Measurements from ENCODE around the gene PLS1. TPM values are rescaled to one million over a fixed set of nuclear protein-coding genes. Genes with fewer than 3 reads are reported as not detected.

The PLS1 gene
- total RNA-seq, 1 experiment from 2014 or later = 3.4 TPM

- no peak for DNase-seq
- 0 out of 2 replicates have a peak, but pooled peaks cover 4% of the 10 kb centered on the region for H3K4me1 ChIP-seq (ENCODE audit: low read length)
- no peak overlapping the region for H3K27ac ChIP-seq (ENCODE audit: low read length)
- no peaks in the 10 kb centered on the region for H3K9me3 ChIP-seq (ENCODE audit: low read length)
- no peaks in the 10 kb centered on the region for H3K27me3 ChIP-seq (ENCODE audit: low read length)
- H3K4me2 ChIP-seq (ENCODE audit: low read depth, low read length, poor library complexity, severe bottlenecking) = peak overlapping the region; percentile 65
- H3K4me3 ChIP-seq (ENCODE audit: low read length) = peak overlapping the region; percentile 44; the same call in 1 of the 2 replicates
- no peaks in the 10 kb centered on the region for H3K79me2 ChIP-seq (ENCODE audit: low read length)
- H3K9me2 ChIP-seq (replicated peaks; ENCODE audit: insufficient read depth, low read length) = no peaks in the 10 kb centered on the region
- H2AFZ ChIP-seq (ENCODE audit: low read length) = no peak overlapping the region
- H3K9ac ChIP-seq (ENCODE audit: low read length) = peak overlapping the region; percentile 39; the same call in 1 of the 2 replicates
- no peaks in the 10 kb centered on the region for H4K20me1 ChIP-seq (ENCODE audit: insufficient read depth, low read depth, low read length)
- H3K36me3 ChIP-seq (ENCODE audit: insufficient read depth, low read length) = no peaks in the 10 kb centered on the region
Measured at GRCh38 chr3:142723665-142723967, 127.4 kb downstream of the PLS1 start.

GRCh38 chr3:142723968-142724681 lies 127.9 kb downstream of the PLS1 start, which contains the start of gene TRPC1:
Gene TRPC1, plus strand, starts transcription at chr3:142724034. Its CDS starts 526 bp downstream, at chr3:142724560.
- no peaks in the 10 kb centered on the region for H3K36me3 ChIP-seq (ENCODE audit: insufficient read depth, low read length)
- H3K4me3 ChIP-seq (ENCODE audit: low read length) = peak within 1 kb of the TSS; percentile 66
- peak within 1 kb of the TSS; percentile 65 for H3K4me2 ChIP-seq (ENCODE audit: low read depth, low read length, poor library complexity, severe bottlenecking)
- no peaks in the 10 kb centered on the region for H3K27me3 ChIP-seq (ENCODE audit: low read length)
- DNase-seq = peak; percentile 83
- H3K4me1 ChIP-seq (ENCODE audit: low read length) = 0 out of 2 replicates have a peak, but pooled peaks cover 4% of the 10 kb centered on the region
- no peaks in the 10 kb centered on the region for H4K20me1 ChIP-seq (ENCODE audit: insufficient read depth, low read depth, low read length)
- H3K9me3 ChIP-seq (ENCODE audit: low read length) = no peaks in the 10 kb centered on the region
- no peaks in the 10 kb centered on the region for H3K79me2 ChIP-seq (ENCODE audit: low read length)
- H2AFZ ChIP-seq (ENCODE audit: low read length) = peak within 1 kb of the TSS; percentile 81; the same call in 1 of the 2 replicates
- H3K27ac ChIP-seq (ENCODE audit: low read length) = no peak within 1 kb of the TSS
- H3K9me2 ChIP-seq (replicated peaks; ENCODE audit: insufficient read depth, low read length) = no peaks in the 10 kb centered on the region
- H3K9ac ChIP-seq (ENCODE audit: low read length) = peak within 1 kb of the TSS; percentile 70

- no peak overlapping the region for H3K27ac ChIP-seq (ENCODE audit: low read length)
- no peak for DNase-seq
- no peaks in the 10 kb centered on the region for H3K27me3 ChIP-seq (ENCODE audit: low read length)
- H3K36me3 ChIP-seq (ENCODE audit: insufficient read depth, low read length) = no peaks in the 10 kb centered on the region
- H3K4me3 ChIP-seq (ENCODE audit: low read length) = peak overlapping the region; percentile 66
- peak overlapping the region; percentile 70; the same call in 1 of the 2 replicates for H3K9ac ChIP-seq (ENCODE audit: low read length)
- H3K9me2 ChIP-seq (replicated peaks; ENCODE audit: insufficient read depth, low read length) = no peaks in the 10 kb centered on the region
- no peaks in the 10 kb centered on the region for H4K20me1 ChIP-seq (ENCODE audit: insufficient read depth, low read depth, low read length)
- H3K9me3 ChIP-seq (ENCODE audit: low read length) = no peaks in the 10 kb centered on the region
- peak overlapping the region; percentile 56; the same call in 1 of the 2 replicates for H2AFZ ChIP-seq (ENCODE audit: low read length)
- no peaks in the 10 kb centered on the region for H3K79me2 ChIP-seq (ENCODE audit: low read length)
- 0 out of 2 replicates have a peak, but pooled peaks cover 4% of the 10 kb centered on the region for H3K4me1 ChIP-seq (ENCODE audit: low read length)
- peak overlapping the region; percentile 65 for H3K4me2 ChIP-seq (ENCODE audit: low read depth, low read length, poor library complexity, severe bottlenecking)
Measured at GRCh38 chr3:142724682-142725356, 128.6 kb downstream of the PLS1 start.

- H3K27me3 ChIP-seq (ENCODE audit: low read length) = no peaks in the 10 kb centered on the region
- 0 out of 2 replicates have a peak, but pooled peaks cover 4% of the 10 kb centered on the region for H3K4me1 ChIP-seq (ENCODE audit: low read length)
- no peaks in the 10 kb centered on the region for H3K79me2 ChIP-seq (ENCODE audit: low read length)
- no peaks in the 10 kb centered on the region for H3K36me3 ChIP-seq (ENCODE audit: insufficient read depth, low read length)
- H3K9me3 ChIP-seq (ENCODE audit: low read length) = no peaks in the 10 kb centered on the region
- DNase-seq = no peak
- no peak overlapping the region for H3K4me2 ChIP-seq (ENCODE audit: low read depth, low read length, poor library complexity, severe bottlenecking)
- H3K4me3 ChIP-seq (ENCODE audit: low read length) = no peak overlapping the region
- H3K27ac ChIP-seq (ENCODE audit: low read length) = no peak overlapping the region
- no peak overlapping the region for H3K9ac ChIP-seq (ENCODE audit: low read length)
- H3K9me2 ChIP-seq (replicated peaks; ENCODE audit: insufficient read depth, low read length) = no peaks in the 10 kb centered on the region
- H2AFZ ChIP-seq (ENCODE audit: low read length) = no peak overlapping the region
- no peaks in the 10 kb centered on the region for H4K20me1 ChIP-seq (ENCODE audit: insufficient read depth, low read depth, low read length)
Measured at GRCh38 chr3:142725357-142725739, 129.2 kb downstream of the PLS1 start.

- Histone ChIP-seq H3K9ac (ENCODE audit: low read length) (no peak overlapping the region), H3K4me2 (ENCODE audit: low read depth, low read length, poor library complexity, severe bottlenecking) (no peak overlapping the region), H3K4me3 (ENCODE audit: low read length) (no peak overlapping the region), H3K36me3 (ENCODE audit: insufficient read depth, low read length) (no peaks in the 10 kb centered on the region), H3K4me1 (ENCODE audit: low read length) (0 out of 2 replicates have a peak, but pooled peaks cover 4% of the 10 kb centered on the region), H3K27me3 (ENCODE audit: low read length) (no peaks in the 10 kb centered on the region), H3K9me2 (replicated peaks; ENCODE audit: insufficient read depth, low read length) (no peaks in the 10 kb centered on the region), H3K27ac (ENCODE audit: low read length) (no peak overlapping the region), H3K9me3 (ENCODE audit: low read length) (no peaks in the 10 kb centered on the region), H4K20me1 (ENCODE audit: insufficient read depth, low read depth, low read length) (no peaks in the 10 kb centered on the region), H3K79me2 (ENCODE audit: low read length) (no peaks in the 10 kb centered on the region), H2AFZ (ENCODE audit: low read length) (no peak overlapping the region)
- DNase-seq = no peak
Measured at GRCh38 chr3:142726017-142726416, 129.8 kb downstream of the PLS1 start.

GRCh38 chr3:142732066-142732465 lies 135.9 kb downstream of the PLS1 start:
- Histone ChIP-seq H3K27ac (ENCODE audit: low read length) (no peak overlapping the region), H4K20me1 (ENCODE audit: insufficient read depth, low read depth, low read length) (no peaks in the 10 kb centered on the region), H3K9me2 (replicated peaks; ENCODE audit: insufficient read depth, low read length) (no peaks in the 10 kb centered on the region), H3K79me2 (ENCODE audit: low read length) (no peaks in the 10 kb centered on the region), H3K36me3 (ENCODE audit: insufficient read depth, low read length) (no peaks in the 10 kb centered on the region), H3K9me3 (ENCODE audit: low read length) (no peaks in the 10 kb centered on the region), H3K27me3 (ENCODE audit: low read length) (no peaks in the 10 kb centered on the region), H3K9ac (ENCODE audit: low read length) (no peak overlapping the region), H3K4me2 (ENCODE audit: low read depth, low read length, poor library complexity, severe bottlenecking) (no peak overlapping the region), H2AFZ (ENCODE audit: low read length) (no peak overlapping the region), H3K4me3 (ENCODE audit: low read length) (no peak overlapping the region), H3K4me1 (ENCODE audit: low read length) (no peaks in the 10 kb centered on the region)
- DNase-seq = no peak

GRCh38 chr3:142734834-142735233 lies 138.6 kb downstream of the PLS1 start:
- Histone ChIP-seq H3K9me3 (ENCODE audit: low read length) (no peaks in the 10 kb centered on the region), H3K9me2 (replicated peaks; ENCODE audit: insufficient read depth, low read length) (no peaks in the 10 kb centered on the region), H4K20me1 (ENCODE audit: insufficient read depth, low read depth, low read length) (no peaks in the 10 kb centered on the region)

GRCh38 chr3:142735462-142735861 lies 139.3 kb downstream of the PLS1 start:
- no peaks in the 10 kb centered on the region for H3K4me1 ChIP-seq (ENCODE audit: low read length)
- no peak overlapping the region for H3K4me2 ChIP-seq (ENCODE audit: low read depth, low read length, poor library complexity, severe bottlenecking)
- no peak overlapping the region for H3K9ac ChIP-seq (ENCODE audit: low read length)
- no peaks in the 10 kb centered on the region for H3K9me3 ChIP-seq (ENCODE audit: low read length)
- no peak overlapping the region for H2AFZ ChIP-seq (ENCODE audit: low read length)
- no peak for DNase-seq
- H3K36me3 ChIP-seq (ENCODE audit: insufficient read depth, low read length) = no peaks in the 10 kb centered on the region
- no peaks in the 10 kb centered on the region for H3K9me2 ChIP-seq (replicated peaks; ENCODE audit: insufficient read depth, low read length)
- no peak overlapping the region for H3K27ac ChIP-seq (ENCODE audit: low read length)
- no peak overlapping the region for H3K4me3 ChIP-seq (ENCODE audit: low read length)
- no peaks in the 10 kb centered on the region for H4K20me1 ChIP-seq (ENCODE audit: insufficient read depth, low read depth, low read length)
- no peaks in the 10 kb centered on the region for H3K27me3 ChIP-seq (ENCODE audit: low read length)
- no peaks in the 10 kb centered on the region for H3K79me2 ChIP-seq (ENCODE audit: low read length)

More at GRCh38 chr3:142734834-142735233, 138.6 kb downstream of the PLS1 start:
- no peak overlapping the region for H3K9ac ChIP-seq (ENCODE audit: low read length)
- no peaks in the 10 kb centered on the region for H3K4me1 ChIP-seq (ENCODE audit: low read length)
- H3K4me3 ChIP-seq (ENCODE audit: low read length) = no peak overlapping the region
- no peaks in the 10 kb centered on the region for H3K79me2 ChIP-seq (ENCODE audit: low read length)
- H3K27me3 ChIP-seq (ENCODE audit: low read length) = no peaks in the 10 kb centered on the region
- no peaks in the 10 kb centered on the region for H3K36me3 ChIP-seq (ENCODE audit: insufficient read depth, low read length)
- H3K27ac ChIP-seq (ENCODE audit: low read length) = no peak overlapping the region
- no peak overlapping the region for H2AFZ ChIP-seq (ENCODE audit: low read length)
- no peak overlapping the region for H3K4me2 ChIP-seq (ENCODE audit: low read depth, low read length, poor library complexity, severe bottlenecking)
- DNase-seq = no peak
